KOPT-K1 (cell line): ENCODE data around the gene EPB42.
"Not testable (repeated sequence)": the region's sequence is repeated elsewhere in the genome, so short reads cannot be mapped to it uniquely, and the experiment has no call there.

Source experiments
- H3K27ac ChIP-seq: fragments of 200-600 bp; sonication (generic); 2 replicates; pipeline ENCODE4 v1.5.1; 2016; ENCODE audit warnings: antibody characterized with exemption, mild to moderate bottlenecking, low read depth, low read length; ENCODE audit not compliant: poor library complexity, severe bottlenecking
- H3K36me3 ChIP-seq: fragments of 200-600 bp; sonication (generic); 2 replicates; pipeline ENCODE4 v1.5.1; 2017; ENCODE audit warnings: antibody characterized with exemption, mild to moderate bottlenecking, low read length, moderate library complexity; ENCODE audit not compliant: insufficient read depth
- H3K9me3 ChIP-seq: fragments of 200-600 bp; sonication (generic); 2 replicates; pipeline ENCODE4 v1.5.1; 2017; ENCODE audit warnings: antibody characterized with exemption, low read length, mild to moderate bottlenecking; ENCODE audit not compliant: insufficient read depth, poor library complexity, severe bottlenecking

EPB42 gene

DNA sequence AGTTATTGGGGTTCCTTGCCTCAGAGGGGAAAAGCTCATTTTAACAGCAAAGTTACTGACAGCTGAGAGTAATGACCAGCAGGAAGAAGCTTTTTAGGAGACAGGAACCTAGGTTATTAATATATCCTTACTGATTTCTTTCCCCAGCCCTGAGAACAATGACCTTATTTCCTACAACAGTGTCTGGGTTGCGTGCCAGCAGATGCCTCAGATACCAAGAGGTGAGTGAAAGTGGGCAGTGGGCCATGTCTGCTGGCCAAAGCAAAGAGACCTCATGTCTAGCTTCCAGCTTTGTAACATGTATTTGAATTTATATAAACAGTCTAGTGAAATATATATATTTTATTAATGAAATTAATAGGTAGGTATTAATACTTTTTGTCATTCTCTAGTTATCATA, 30.6 kb downstream of the EPB42 start:
- H3K27ac ChIP-seq = no peak overlapping the region
- H3K36me3 ChIP-seq = peaks cover 54% of the 10 kb centered on the region
- no peaks in the 10 kb centered on the region for H3K9me3 ChIP-seq

DNA sequence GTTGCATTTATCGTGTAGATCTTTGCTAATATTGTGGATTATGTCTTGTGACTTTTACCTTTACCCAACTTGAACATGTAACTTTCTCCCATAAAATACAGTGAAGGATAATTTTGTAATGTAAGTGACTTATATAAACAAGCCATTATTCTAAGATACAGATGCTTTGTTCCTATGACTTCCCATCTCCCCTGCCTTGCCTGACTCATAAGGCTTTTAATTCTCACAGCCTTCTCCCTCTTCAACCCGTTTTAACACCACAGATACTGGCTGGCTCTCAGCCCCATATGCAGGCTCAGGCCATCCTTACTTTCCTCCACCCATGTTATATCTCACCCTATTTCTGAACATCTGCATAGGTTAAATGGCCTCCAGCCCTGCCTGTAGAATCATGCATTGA, 31.5 kb downstream of the EPB42 start:
- Histone ChIP-seq H3K27ac (no peak overlapping the region), H3K9me3 (no peaks in the 10 kb centered on the region), H3K36me3 (peaks cover 46% of the 10 kb centered on the region)

DNA sequence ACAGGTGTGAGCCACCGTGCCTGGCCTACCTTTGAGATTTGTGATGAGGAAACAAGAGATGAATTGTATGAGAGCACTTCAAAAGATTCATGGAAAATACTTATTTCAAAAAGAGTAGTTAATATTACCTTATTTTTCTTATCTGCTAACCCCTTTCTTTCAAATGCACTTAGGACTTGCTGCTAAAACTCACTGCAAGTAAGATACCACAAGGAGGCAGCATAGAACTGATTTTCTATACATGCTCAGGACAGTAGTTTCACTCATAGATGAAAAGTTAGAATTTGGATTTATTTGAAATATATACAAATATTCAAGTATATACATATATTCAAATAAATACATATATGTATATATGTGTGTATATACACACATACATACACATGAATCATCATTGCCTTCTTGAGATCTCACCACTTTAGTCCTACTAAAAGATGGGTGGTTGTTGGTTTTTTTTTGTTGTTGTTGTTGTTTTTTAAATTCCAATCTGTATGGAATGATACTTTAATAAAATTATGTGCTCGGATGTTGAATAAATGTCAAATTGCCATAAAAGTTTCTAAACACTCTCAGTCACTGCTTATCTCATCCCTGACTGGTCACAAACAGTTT, 33.2 kb downstream of the EPB42 start:
- no peak overlapping the region for H3K27ac ChIP-seq

GRCh38 chr15:43186003-43186353, 34.8 kb downstream of the EPB42 start:
- Histone ChIP-seq H3K36me3 (peaks cover 18% of the 10 kb centered on the region), H3K9me3 (no peaks in the 10 kb centered on the region), H3K27ac (peak overlapping the region; percentile 60)

More for the DNA sequence above, 33.2 kb downstream of the EPB42 start:
- Histone ChIP-seq H3K9me3 (no peaks in the 10 kb centered on the region), H3K36me3 (peaks cover 35% of the 10 kb centered on the region)

GRCh38 chr15:43185157-43186002, 35.4 kb downstream of the EPB42 start, which contains the start of gene CCNDBP1:
Gene CCNDBP1, plus strand, starts transcription at chr15:43185403. Its CDS starts 96 bp downstream, at chr15:43185499.
- H3K27ac ChIP-seq = peak within 1 kb of the TSS; percentile 60

DNA sequence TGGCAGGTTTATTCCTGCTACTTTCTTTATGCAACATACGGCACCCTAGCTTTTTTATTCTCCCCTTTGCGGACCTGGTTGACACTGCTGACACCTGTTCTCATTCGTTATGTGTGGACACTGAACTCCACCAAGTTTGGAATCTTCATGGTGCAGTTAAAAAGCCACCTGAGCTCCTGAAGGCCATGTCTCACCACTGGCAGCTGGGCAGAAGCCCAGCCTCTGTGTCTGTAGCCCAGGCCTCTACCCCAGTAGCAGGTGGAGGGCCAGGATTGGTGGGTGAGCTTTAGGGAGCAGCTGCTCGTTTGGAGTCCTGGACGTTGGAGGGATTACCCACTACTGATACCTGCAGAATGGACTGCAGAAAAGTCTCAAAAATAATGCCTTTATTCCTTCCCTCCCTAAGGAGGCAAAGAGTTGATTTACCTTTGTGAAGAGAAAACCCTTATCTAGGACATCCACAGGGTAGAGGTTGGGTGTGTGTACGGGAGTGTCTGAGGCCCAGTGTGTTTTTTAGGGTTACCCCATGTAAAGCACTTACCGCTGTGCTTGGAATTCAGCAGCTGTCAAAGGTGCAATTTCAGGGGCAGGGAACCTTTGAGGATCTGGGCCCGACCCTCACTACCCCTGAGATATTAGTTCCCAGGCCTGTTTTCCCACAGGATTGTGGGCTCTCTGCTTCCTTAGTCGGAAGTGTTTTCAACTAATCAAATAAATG, 36.3 kb downstream of the EPB42 start:
- peak overlapping the region; percentile 60 for H3K27ac ChIP-seq
- H3K36me3 ChIP-seq = peaks cover 4% of the 10 kb centered on the region; the same call in 1 of the 2 replicates
- H3K9me3 ChIP-seq = no peaks in the 10 kb centered on the region

More at GRCh38 chr15:43185157-43186002, 35.4 kb downstream of the EPB42 start, which contains the start of gene CCNDBP1:
- Histone ChIP-seq H3K36me3 (peaks cover 12% of the 10 kb centered on the region), H3K9me3 (no peaks in the 10 kb centered on the region)

DNA sequence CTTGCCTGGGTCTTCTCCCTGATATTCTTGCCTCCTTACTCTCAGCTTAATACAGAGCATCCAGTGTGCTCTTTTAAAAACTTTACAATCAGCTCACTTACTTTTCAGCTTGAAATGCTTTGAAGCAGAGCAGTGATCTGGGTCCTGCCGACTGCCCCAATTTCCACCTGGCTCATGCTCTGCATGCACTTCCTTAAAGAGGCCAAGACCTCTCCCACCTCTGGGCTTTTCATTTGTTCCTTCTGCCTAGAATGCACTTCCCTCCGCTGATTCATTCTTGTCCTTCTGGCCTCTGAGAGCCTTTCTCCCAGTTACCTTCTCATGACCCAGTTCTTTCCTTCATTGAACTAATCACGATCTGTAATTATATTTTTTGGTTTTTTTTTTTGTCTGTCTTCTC, 37.5 kb downstream of the EPB42 start:
- Histone ChIP-seq H3K27ac (no peak overlapping the region), H3K9me3 (no peaks in the 10 kb centered on the region), H3K36me3 (no peaks in the 10 kb centered on the region)

DNA sequence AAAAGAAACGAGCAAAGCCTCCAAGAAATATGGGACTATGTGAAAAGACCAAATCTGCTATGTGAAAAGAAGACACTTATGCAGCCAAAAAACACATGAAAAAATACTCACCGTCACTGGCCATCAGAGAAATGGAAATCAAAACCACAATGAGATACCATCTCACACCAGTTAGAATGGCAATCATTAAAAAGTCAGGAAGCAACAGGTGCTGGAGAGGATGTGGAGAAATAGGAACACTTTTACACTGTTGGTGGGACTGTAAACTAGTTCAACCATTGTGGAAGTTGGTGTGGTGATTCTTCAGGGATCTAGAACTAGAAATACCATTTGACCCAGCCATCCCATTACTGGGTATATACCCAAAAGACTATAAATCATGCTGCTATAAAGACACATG, 43.7 kb downstream of the EPB42 start:
- not testable (repeated sequence) for H3K36me3 ChIP-seq, H3K27ac ChIP-seq, H3K9me3 ChIP-seq

- not testable (repeated sequence) for H3K36me3 ChIP-seq, H3K27ac ChIP-seq, H3K9me3 ChIP-seq
Observed at GRCh38 chr15:43175656-43176309, 45.0 kb downstream of the EPB42 start.

DNA sequence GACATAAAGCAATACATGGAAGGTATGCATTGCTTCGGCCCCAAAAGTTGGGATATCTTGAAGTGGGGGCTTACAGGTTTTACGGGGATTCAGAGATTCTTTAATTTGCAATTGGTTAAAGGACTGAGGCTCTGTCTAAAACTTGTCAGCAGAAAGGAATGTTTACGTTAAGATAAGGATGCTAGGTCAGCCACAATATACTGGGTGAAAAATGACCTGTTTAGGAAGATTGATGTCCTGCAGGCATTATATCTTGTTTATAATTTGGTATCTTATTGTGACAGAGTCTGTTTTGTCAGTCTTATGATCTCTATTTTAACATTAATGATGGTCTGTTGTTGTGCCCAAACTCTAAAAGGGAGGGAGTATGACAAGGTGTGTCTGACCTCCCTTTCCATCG, 50.9 kb downstream of the EPB42 start:
- Histone ChIP-seq H3K9me3 (peaks cover 5% of the 10 kb centered on the region), H3K36me3 (no peaks in the 10 kb centered on the region), H3K27ac (no peak overlapping the region)

GRCh38 chr15:43168192-43169107, 52.4 kb downstream of the EPB42 start:
- Histone ChIP-seq H3K9me3 (peaks cover 5% of the 10 kb centered on the region), H3K27ac (no peak overlapping the region), H3K36me3 (no peaks in the 10 kb centered on the region)

DNA sequence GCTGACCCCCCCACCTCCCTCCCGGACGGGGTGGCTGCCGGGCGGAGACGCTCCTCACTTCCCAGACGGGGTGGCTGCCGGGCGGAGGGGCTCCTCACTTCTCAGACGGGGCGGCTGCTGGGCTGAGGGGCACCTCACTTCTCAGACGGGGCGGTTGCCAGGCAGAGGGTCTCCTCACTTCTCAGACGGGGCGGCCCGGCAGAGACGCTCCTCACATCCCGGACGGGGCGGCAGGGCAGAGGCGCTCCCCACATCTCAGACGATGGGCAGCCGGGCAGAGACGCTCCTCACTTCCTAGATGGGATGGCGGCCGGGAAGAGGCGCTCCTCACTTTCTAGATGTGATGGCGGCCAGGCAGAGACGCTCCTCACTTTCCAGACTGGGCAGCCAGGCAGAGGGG, 53.6 kb downstream of the EPB42 start:
- not testable (repeated sequence) for H3K27ac ChIP-seq, H3K9me3 ChIP-seq, H3K36me3 ChIP-seq

DNA sequence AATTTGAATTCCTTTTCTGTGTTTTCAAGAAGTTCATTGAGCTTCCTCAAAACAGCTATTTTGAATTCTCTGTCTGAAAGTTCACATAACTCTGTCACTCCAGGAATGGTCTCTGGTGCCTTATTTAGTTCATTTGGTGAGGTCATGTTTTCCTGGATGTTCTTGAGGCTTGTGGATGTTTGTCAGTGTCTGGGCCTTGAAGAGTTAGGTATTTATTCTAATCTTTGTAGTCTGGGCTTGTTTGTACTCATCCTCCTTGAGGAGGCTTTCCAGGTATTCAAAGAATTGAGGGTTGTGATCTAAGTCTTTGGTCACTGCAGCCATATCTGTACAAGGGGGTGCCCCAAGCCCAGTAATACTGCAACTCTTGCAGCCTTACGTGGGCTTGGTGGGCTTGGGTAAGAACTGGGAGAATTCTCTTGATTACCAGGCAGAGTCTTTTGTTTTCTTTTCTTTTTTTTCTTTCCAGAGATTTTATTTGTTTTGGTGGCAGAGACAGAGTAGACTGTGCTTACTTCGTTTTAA, 55.0 kb downstream of the EPB42 start:
- Histone ChIP-seq H3K9me3 (no peaks in the 10 kb centered on the region), H3K27ac (no peak overlapping the region), H3K36me3 (no peaks in the 10 kb centered on the region)

DNA sequence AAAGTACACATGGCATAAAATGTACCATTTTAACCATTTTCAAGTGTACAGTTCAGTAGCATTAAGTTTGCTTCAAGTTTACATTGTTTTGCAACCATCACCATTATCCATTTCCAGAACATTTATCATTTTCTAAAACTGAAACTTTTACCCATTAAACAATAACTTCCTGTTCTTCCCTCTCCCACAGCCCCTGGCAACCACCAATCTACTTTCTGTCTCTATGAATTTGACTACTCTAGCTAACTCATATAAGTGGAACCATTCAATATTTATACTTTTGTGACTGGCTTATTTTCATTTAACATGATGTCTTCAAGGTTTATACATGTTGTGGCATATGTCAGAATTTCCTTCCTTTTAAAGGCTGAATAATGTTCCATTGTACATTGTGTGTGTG, 67.5 kb downstream of the EPB42 start:
- H3K36me3 ChIP-seq = no peaks in the 10 kb centered on the region; the same call in 1 of the 2 replicates
- H3K9me3 ChIP-seq = no peaks in the 10 kb centered on the region

More for the DNA sequence above, 67.5 kb downstream of the EPB42 start:
- no peak overlapping the region for H3K27ac ChIP-seq
